KMS-11 (cell line): Measurements from ENCODE around the gene ATP1A4.

Source experiments
- H2AFZ ChIP-seq: fragments of 200-600 bp; sonication (generic); 2 replicates; pipeline ENCODE4 v1.6.1; 2016; ENCODE audit warnings: antibody characterized with exemption, mixed run types, low read depth
- H3K27ac ChIP-seq: fragments of 200-600 bp; sonication (generic); 2 replicates; pipeline ENCODE4 v1.6.1; 2016; ENCODE audit warnings: mild to moderate bottlenecking, mixed run types
- H3K27me3 ChIP-seq: fragments of 200-600 bp; sonication (generic); 2 replicates; pipeline ENCODE4 v1.6.1; 2017; ENCODE audit warnings: mild to moderate bottlenecking, low read depth, mixed run types, moderate library complexity; ENCODE audit not compliant: insufficient read depth
- H3K36me3 ChIP-seq: fragments of 200-600 bp; sonication (generic); 2 replicates; pipeline ENCODE4 v1.6.1; 2017; ENCODE audit warnings: mild to moderate bottlenecking, mixed run types; ENCODE audit not compliant: insufficient read depth
- H3K4me1 ChIP-seq: fragments of 200-600 bp; sonication (generic); 2 replicates; pipeline ENCODE4 v1.6.1; 2016; ENCODE audit warnings: mild to moderate bottlenecking, low read depth, mixed run types; ENCODE audit not compliant: poor library complexity, severe bottlenecking
- H3K4me2 ChIP-seq: fragments of 200-600 bp; sonication (generic); 2 replicates; pipeline ENCODE4 v1.7.0; 2016; ENCODE audit warnings: mild to moderate bottlenecking, mixed run types
- H3K4me3 ChIP-seq: fragments of 200-600 bp; sonication (generic); IDR thresholded peaks from 2 replicates; pipeline ENCODE4 v1.6.1; 2017; ENCODE audit warnings: low read depth, low read length, mixed read lengths; ENCODE audit not compliant: insufficient read depth
- H3K79me2 ChIP-seq: fragments of 200-600 bp; sonication (generic); 2 replicates; pipeline ENCODE4 v1.6.1; 2016; ENCODE audit warnings: low read depth, mixed run types; ENCODE audit not compliant: insufficient read depth
- H3K9ac ChIP-seq: fragments of 200-600 bp; sonication (generic); 2 replicates; pipeline ENCODE4 v1.6.1; 2016; ENCODE audit warnings: mild to moderate bottlenecking, mixed run types
- H4K20me1 ChIP-seq: fragments of 200-600 bp; sonication (generic); 2 replicates; pipeline ENCODE4 v1.6.1; 2016; ENCODE audit warnings: mild to moderate bottlenecking, mixed run types; ENCODE audit not compliant: insufficient read depth
- CTCF ChIP-seq: fragments of 200-600 bp; sonication (generic); conservative IDR thresholded peaks from 2 replicates; pipeline ENCODE4 v1.6.1; 2017; ENCODE audit warnings: low read depth, mild to moderate bottlenecking, antibody characterized with exemption, low read length, moderate library complexity, mixed read lengths

The ATP1A4 gene

GRCh38 chr1:160166166-160166868 lies 14.9 kb downstream of the ATP1A4 start:
- Histone ChIP-seq H2AFZ (no peak overlapping the region), H3K4me3 (no peak overlapping the region), H3K4me2 (no peak overlapping the region), H3K36me3 (no peaks in the 10 kb centered on the region), H3K79me2 (no peaks in the 10 kb centered on the region), H3K9ac (no peak overlapping the region), H3K27me3 (no peaks in the 10 kb centered on the region), H3K4me1 (no peaks in the 10 kb centered on the region), H4K20me1 (no peaks in the 10 kb centered on the region), H3K27ac (no peak overlapping the region)
- TF ChIP-seq CTCF = no peak

- Histone ChIP-seq H3K4me1 (no peaks in the 10 kb centered on the region), H4K20me1 (no peaks in the 10 kb centered on the region), H3K27ac (no peak overlapping the region), H3K79me2 (no peaks in the 10 kb centered on the region), H3K36me3 (no peaks in the 10 kb centered on the region), H2AFZ (no peak overlapping the region), H3K9ac (no peak overlapping the region), H3K27me3 (no peaks in the 10 kb centered on the region), H3K4me2 (no peak overlapping the region), H3K4me3 (no peak overlapping the region)
- TF ChIP-seq CTCF = no peak
These were observed 15.7 kb downstream of the ATP1A4 start for GRCh38 chr1:160167056-160167455.

- Histone ChIP-seq H3K9ac (no peak overlapping the region), H3K79me2 (no peaks in the 10 kb centered on the region), H4K20me1 (no peaks in the 10 kb centered on the region), H3K4me2 (no peak overlapping the region), H3K27me3 (no peaks in the 10 kb centered on the region), H3K36me3 (no peaks in the 10 kb centered on the region), H3K4me1 (no peaks in the 10 kb centered on the region), H3K4me3 (no peak overlapping the region), H2AFZ (no peak overlapping the region), H3K27ac (no peak overlapping the region)
- TF ChIP-seq CTCF = no peak; the same call in 1 of the 2 replicates
These were observed 16.2 kb downstream of the ATP1A4 start for GRCh38 chr1:160167580-160167979.

GRCh38 chr1:160168016-160168415 lies 16.6 kb downstream of the ATP1A4 start:
- H3K79me2 ChIP-seq = no peaks in the 10 kb centered on the region
- H2AFZ ChIP-seq = no peak overlapping the region
- H3K4me1 ChIP-seq = no peaks in the 10 kb centered on the region
- H3K4me2 ChIP-seq = no peak overlapping the region
- H3K9ac ChIP-seq = no peak overlapping the region
- H4K20me1 ChIP-seq = no peaks in the 10 kb centered on the region
- no peaks in the 10 kb centered on the region for H3K36me3 ChIP-seq
- H3K27me3 ChIP-seq = no peaks in the 10 kb centered on the region
- no peak overlapping the region for H3K27ac ChIP-seq
- H3K4me3 ChIP-seq = no peak overlapping the region
- no peak for TF ChIP-seq CTCF
